HS-5 (cell line): ENCODE measurements around the gene SLC34A1.
A peak's percentile ranks its signal among the peaks of the same experiment; 100 is the strongest.
"Not testable (repeated sequence)": the region's sequence is repeated elsewhere in the genome, so short reads cannot be mapped to it uniquely, and the experiment has no call there.

Source experiments
- DNase-seq: peaks from one replicate; pipeline ENCODE4 v3.0.0-alpha.2; 2012; ENCODE audit warnings: low read depth

SLC34A1 gene

GRCh38 chr5:177368869-177369644, 15.2 kb upstream of the SLC34A1 start:
- DNase-seq: no peak

- DNase-seq: no peak
Measured at GRCh38 chr5:177369645-177370440, 14.4 kb upstream of the SLC34A1 start.

GRCh38 chr5:177370488-177371119, 13.6 kb upstream of the SLC34A1 start:
- DNase-seq: no peak

DNA sequence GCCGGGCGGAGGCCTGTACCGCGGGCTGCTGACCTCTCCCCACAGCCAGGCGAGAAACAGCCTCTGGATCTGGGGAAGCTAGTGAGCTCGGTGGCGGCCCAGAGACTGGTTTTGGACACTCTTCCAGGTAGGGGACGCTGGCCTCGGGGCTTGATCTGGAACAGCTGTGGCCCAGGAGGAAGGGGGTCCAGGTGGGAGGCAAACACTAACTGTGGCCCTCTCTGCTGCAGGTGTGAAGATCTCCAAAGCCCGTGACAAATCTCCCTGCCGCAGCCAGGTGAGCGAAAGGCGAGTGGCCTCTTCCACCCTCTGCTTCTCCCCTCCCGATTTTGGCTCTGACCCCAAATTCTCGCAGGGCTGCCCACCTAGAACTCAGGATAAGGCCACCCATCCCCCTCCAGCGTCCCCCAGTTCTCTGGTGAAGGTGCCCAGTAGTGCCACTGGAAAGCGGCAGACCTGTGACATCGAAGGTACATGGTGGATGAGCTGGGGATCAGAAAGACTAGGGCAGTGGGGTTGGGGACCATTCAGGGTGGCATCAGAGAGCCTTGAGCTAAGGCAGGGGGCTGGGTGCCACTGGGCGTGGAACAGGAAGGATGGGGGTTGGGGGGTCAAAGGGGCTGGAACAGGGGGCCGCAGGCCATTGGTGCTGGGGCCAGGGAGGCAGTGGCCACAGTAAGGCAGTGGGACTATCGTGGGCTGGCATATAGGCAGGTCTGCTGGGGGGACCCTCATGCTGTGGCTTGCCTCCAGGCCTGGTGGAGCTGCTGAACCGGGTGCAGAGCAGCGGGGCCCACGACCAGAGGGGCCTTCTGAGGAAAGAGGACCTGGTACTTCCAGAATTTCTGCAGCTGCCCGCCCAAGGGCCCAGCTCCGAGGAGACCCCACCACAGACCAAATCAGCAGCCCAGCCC, 12.9 kb upstream of the SLC34A1 start:
- no peak for DNase-seq

GRCh38 chr5:177372034-177372896, 12.0 kb upstream of the SLC34A1 start:
- DNase-seq: no peak

DNA sequence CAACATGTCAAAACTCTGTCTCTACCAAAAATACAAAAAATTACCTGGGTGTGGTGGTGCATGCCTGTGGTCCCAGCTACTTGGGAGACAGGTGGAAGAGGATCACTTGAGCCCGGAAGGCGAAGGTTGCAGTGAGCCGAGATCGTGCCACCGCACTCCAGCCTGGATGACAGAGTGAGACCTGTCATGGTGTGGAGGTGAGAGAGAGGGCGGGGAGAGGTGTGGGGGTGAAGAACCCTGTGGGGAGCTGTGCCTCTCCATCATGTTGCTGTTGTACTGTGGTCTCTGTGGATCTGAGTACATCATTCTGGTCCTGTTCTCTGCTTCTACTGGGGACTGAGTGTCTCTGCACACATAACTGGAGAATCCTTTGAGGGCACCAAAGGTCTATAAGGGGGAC, 11.3 kb upstream of the SLC34A1 start:
- DNase-seq: no peak

GRCh38 chr5:177373806-177374205, 10.4 kb upstream of the SLC34A1 start:
- DNase-seq: no peak

DNA sequence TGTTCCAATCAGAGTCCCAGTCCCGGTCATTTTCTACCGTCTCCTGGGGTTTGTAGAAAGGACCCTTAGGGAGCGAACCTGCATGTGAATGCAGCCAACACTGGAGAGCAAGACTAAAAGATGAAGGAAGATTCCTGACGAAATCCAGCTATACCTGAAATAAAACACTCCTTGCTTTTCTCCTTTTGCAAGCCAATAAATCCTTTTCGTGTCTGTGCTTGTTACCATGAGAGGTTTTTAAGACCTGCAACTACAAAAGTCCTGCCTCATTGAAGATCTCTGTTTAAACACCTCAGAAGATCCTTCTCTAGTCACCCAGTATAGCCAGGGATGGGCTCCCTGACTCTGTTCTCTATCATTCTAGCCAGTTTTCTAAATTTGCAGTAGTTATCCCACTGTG, 10.0 kb upstream of the SLC34A1 start:
- no peak for DNase-seq

GRCh38 chr5:177375516-177375915, 8.7 kb upstream of the SLC34A1 start:
- not testable (repeated sequence) for DNase-seq

DNA sequence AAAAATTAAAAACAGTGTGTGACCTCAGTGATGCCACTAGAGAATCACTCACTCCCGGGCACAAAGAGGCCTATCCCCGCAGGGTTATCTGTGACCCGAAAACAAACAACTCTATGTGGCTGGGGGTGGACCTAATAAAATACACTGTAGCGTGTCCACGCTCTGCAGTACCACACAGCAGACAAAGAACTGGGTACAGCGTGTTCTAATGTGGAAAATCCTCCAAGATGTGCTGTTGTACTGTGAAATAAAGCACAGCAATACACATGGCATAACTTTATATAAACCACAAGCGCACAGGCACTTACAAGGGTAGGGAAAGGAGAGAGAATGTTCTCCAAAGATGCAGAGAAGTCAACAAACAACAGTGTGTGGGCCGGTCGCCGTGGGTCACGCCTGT, 8.1 kb upstream of the SLC34A1 start:
- DNase-seq: no peak

DNA sequence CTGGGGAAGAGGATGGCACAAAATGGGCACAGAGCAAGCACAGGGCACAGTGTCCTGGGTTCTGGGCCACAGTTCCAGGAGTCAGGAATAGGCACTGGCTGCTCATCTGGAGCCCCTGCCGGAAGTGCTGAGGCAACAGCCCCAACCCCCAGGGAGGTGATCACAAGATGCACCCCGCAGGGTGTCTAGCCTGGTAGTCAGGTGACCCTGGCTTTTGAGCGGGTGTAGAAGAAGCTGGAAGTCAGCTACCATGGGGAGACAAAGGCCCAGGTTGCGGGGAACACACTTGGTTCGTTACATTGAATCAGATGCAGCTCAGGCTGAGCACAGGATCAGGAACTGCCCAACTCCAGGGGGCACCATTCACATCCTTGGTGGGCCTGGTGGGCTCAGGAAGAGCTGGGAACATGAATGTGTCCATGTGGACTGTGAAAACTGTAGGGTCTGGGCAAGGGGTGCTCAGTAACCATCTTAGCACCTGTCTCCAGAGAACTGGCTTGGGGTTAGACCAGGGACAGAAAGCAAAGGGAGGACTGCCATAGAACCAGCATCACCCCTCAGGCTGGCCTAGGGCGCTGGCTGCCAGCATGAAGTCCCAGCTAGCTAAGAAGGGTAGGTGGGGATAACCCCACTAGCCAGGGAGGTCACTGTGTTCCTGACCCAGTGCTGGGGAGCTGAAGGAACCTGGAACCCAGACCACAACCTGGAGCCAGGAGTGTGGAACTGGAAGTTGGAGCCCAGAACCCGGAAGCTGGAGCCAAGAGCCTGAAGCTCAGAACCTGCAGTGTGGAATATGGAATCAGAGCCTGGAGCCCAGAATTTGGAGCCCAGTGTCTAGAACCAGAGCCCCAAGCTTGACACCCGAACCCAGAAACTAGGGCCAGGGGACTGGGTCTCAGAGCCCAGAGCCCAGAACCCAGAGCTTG, 6.1 kb upstream of the SLC34A1 start:
- no peak for DNase-seq

- DNase-seq: peak; percentile 18
Measured at GRCh38 chr5:177378884-177379883, 5.0 kb upstream of the SLC34A1 start.

- DNase-seq: no peak
Measured at GRCh38 chr5:177380805-177381126, 3.5 kb upstream of the SLC34A1 start.

DNA sequence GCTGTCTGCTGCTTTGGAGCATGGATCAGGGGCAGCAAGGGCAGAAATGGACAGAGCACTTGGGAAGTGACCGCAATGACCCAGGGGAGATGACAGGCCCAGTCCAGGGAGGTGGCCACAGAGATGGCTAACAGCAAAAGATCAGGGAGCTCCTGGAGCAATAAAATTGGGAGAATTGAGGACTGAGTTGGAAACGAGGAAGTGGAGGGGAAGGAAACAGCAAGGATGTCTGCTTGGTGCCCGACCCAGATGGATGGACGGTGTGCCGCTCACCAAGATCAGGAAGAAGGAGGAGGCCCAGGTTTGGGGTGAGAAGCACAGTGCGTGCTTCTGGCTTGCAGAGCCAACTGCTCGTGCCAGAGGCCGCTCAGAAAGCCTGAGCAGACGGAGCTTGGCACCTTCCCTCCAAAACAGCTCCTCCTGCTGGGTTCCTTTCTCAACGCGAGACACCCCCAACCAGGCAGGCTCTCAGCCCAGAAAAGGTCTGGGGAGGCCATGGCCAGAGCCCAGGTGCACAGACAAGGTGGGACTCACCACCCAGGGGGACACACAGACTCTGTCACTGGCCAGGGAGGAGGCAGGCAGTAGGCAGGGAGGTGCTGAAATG, 1.7 kb upstream of the SLC34A1 start:
- no peak for DNase-seq

DNA sequence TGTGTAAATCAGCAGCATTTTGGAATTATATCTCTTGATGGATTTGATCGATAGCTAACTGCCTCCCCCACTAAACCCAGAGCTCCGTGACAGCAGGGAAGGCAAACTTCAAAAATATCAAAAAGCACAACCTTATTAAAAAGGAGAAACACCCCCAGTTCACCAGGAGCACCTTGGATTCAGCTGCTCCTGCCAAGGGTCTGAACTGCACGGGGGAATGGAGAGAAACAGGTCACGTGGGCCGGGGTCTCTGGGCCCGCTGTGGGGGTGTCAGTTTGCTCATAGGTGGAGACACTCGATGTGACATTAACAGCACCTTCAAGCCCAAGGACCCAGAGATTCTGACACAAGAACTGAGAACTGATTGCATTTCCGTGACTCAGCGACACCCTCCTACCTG, 1.1 kb upstream of the SLC34A1 start:
- no peak for DNase-seq

DNA sequence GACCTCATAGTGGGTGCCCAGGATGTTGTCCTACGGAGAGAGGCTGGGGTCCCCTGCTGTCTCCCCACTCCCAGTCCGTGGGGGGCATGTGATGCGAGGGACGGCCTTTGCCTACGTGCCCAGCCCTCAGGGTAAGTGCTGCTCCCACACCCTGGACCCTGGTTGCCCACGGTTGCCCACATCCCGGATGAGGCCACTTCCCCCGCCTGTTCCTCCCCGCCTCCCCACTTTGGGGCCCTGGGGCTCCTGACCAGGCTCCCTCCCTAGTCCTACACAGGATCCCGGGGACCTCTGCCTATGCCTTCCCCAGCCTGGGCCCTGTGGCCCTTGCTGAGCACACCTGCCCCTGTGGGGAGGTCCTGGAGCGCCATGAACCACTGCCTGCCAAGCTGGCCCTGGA, 1.5 kb downstream of the SLC34A1 start:
- DNase-seq: no peak

GRCh38 chr5:177386542-177386941, 2.3 kb downstream of the SLC34A1 start:
- DNase-seq: no peak

DNA sequence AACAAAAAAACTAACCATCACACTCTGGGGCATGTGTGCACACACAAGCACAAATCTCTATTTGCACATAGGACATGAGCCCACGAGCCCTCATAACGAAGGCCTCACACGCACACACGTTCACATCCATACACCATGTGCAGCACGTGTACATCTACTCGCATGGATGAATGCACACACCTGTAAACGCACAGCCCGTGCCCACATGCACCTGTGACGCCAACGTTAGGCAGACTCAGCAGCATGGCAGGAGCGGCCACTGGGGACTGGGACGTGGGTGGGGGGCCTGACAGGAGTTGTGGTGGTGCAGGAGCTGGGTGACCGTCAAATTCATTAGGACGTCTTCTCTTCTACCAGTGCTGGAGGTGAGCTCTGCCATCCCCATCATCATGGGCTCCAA, 3.2 kb downstream of the SLC34A1 start:
- no peak for DNase-seq
